DND-41 (cell line): ENCODE data around the gene NCAM2.
A peak's percentile ranks its signal among the peaks of the same experiment; 100 is the strongest.

Experiments used
- ATAC-seq: fragments of 200-7000 bp; cut with Tn5 transposase; 3 replicates; pipeline ENCODE4 v1.9.1; 2021; ENCODE audit warnings: low read depth; ENCODE audit not compliant: insufficient read depth
- DNase-seq: peaks from one replicate; pipeline ENCODE4 v3.0.0-alpha.2; 2020
- H2AFZ ChIP-seq: 2 replicates; pipeline ENCODE4 v1.6.0; 2012; ENCODE audit warnings: low read depth, low read length
- H3K27ac ChIP-seq: 2 replicates; pipeline ENCODE4 v1.5.1; 2012; ENCODE audit warnings: low read length, inconsistent platforms
- H3K27me3 ChIP-seq: fragments of 200-600 bp; sonication (generic); 2 replicates; pipeline ENCODE4 v1.6.0; 2012; ENCODE audit warnings: low read length, mild to moderate bottlenecking, inconsistent platforms; ENCODE audit not compliant: insufficient read depth, poor library complexity
- H3K36me3 ChIP-seq: 2 replicates; pipeline ENCODE4 v1.5.1; 2012; ENCODE audit warnings: low read length, inconsistent platforms; ENCODE audit not compliant: insufficient read depth
- H3K4me1 ChIP-seq: 2 replicates; pipeline ENCODE4 v1.5.1; 2012; ENCODE audit warnings: mild to moderate bottlenecking, low read length; ENCODE audit not compliant: insufficient read depth
- H3K4me2 ChIP-seq: 2 replicates; pipeline ENCODE4 v1.6.0; 2012; ENCODE audit warnings: mild to moderate bottlenecking, moderate library complexity, low read length, inconsistent platforms; ENCODE audit not compliant: insufficient read depth
- H3K4me3 ChIP-seq, 2 experiments: fragments of 200-600 bp in 1 of 2; shearing (Covaris generic) in 1 of 2; 2 replicates each; pipeline ENCODE4 v1.5.1; 2012 to 2016; ENCODE audit warnings: inconsistent platforms in 2 of 2, low read length in 2 of 2, mild to moderate bottlenecking in 2 of 2, low read depth in 1 of 2, moderate library complexity in 1 of 2
- H3K79me2 ChIP-seq: 2 replicates; pipeline ENCODE4 v1.6.0; 2012; ENCODE audit warnings: low read length, inconsistent platforms; ENCODE audit not compliant: insufficient read depth
- H3K9ac ChIP-seq: 2 replicates; pipeline ENCODE4 v1.6.0; 2012; ENCODE audit warnings: low read depth, mild to moderate bottlenecking, inconsistent platforms, low read length, moderate library complexity
- H3K9me3 ChIP-seq: 2 replicates; pipeline ENCODE4 v1.5.1; 2012; ENCODE audit warnings: low read length, moderate library complexity, mild to moderate bottlenecking, inconsistent platforms; ENCODE audit not compliant: insufficient read depth, severe bottlenecking
- H4K20me1 ChIP-seq: 2 replicates; pipeline ENCODE4 v1.6.0; 2012; ENCODE audit warnings: low read length; ENCODE audit not compliant: insufficient read depth
- CTCF ChIP-seq: IDR thresholded peaks from 2 replicates; pipeline ENCODE4 v1.5.1; 2012; ENCODE audit warnings: borderline replicate concordance, low read length, moderate library complexity, mild to moderate bottlenecking; ENCODE audit not compliant: poor library complexity, severe bottlenecking; ENCODE audit errors: extremely low read depth
- EZH2 ChIP-seq: IDR thresholded peaks from 3 replicates; pipeline ENCODE4 v1.6.1; 2012; ENCODE audit warnings: borderline replicate concordance, low read depth, mild to moderate bottlenecking, moderate library complexity, low read length, inconsistent platforms; ENCODE audit not compliant: severe bottlenecking

The NCAM2 gene

GRCh38 chr21:21034036-21034435, 35.8 kb downstream of the NCAM2 start:
- Histone ChIP-seq H3K9ac (no peak overlapping the region), H3K36me3 (no peaks in the 10 kb centered on the region), H4K20me1 (no peaks in the 10 kb centered on the region), H3K79me2 (no peaks in the 10 kb centered on the region), H3K27ac (no peak overlapping the region), H3K4me3 (no peak overlapping the region), H3K9me3 (no peaks in the 10 kb centered on the region), H3K27me3 (no peaks in the 10 kb centered on the region), H2AFZ (no peak overlapping the region), H3K4me2 (no peak overlapping the region), H3K4me1 (no peaks in the 10 kb centered on the region)
- ATAC-seq (no peak), DNase-seq (no peak)
- no peak for TF ChIP-seq CTCF
- no peak for TF ChIP-seq EZH2

- Histone ChIP-seq H4K20me1 (no peaks in the 10 kb centered on the region), H3K4me1 (no peaks in the 10 kb centered on the region), H2AFZ (no peak overlapping the region), H3K79me2 (no peaks in the 10 kb centered on the region), H3K4me3 (no peak overlapping the region), H3K27me3 (no peaks in the 10 kb centered on the region), H3K9ac (no peak overlapping the region), H3K27ac (no peak overlapping the region), H3K4me2 (no peak overlapping the region), H3K9me3 (no peaks in the 10 kb centered on the region), H3K36me3 (no peaks in the 10 kb centered on the region)
- ATAC-seq (no peak), DNase-seq (no peak)
- TF ChIP-seq EZH2 (no peak), CTCF (no peak)
These were observed 41.5 kb downstream of the NCAM2 start for GRCh38 chr21:21039624-21040170.

- H3K27me3 ChIP-seq, result no peaks in the 10 kb centered on the region
- no peak overlapping the region for H2AFZ ChIP-seq
- no peak for ATAC-seq
- no peak overlapping the region for H3K4me3 ChIP-seq
- H3K79me2 ChIP-seq, result no peaks in the 10 kb centered on the region
- TF ChIP-seq EZH2, result no peak
- no peak for TF ChIP-seq CTCF
- DNase-seq, result no peak
- H3K4me1 ChIP-seq, result no peaks in the 10 kb centered on the region
- no peak overlapping the region for H3K4me2 ChIP-seq
- no peaks in the 10 kb centered on the region for H3K9me3 ChIP-seq
- H4K20me1 ChIP-seq, result no peaks in the 10 kb centered on the region
- no peak overlapping the region for H3K27ac ChIP-seq
- no peaks in the 10 kb centered on the region for H3K36me3 ChIP-seq
- H3K9ac ChIP-seq, result no peak overlapping the region
These were observed 47.3 kb downstream of the NCAM2 start for GRCh38 chr21:21045518-21045917.

- Histone ChIP-seq H3K27ac (no peak overlapping the region), H3K36me3 (no peaks in the 10 kb centered on the region), H3K9me3 (no peaks in the 10 kb centered on the region), H3K4me3 (no peak overlapping the region), H4K20me1 (no peaks in the 10 kb centered on the region), H3K4me2 (no peak overlapping the region), H3K27me3 (no peaks in the 10 kb centered on the region), H2AFZ (0 out of 2 replicates have a peak overlapping the region, but pooled peaks have one; percentile 7), H3K4me1 (no peaks in the 10 kb centered on the region), H3K79me2 (no peaks in the 10 kb centered on the region), H3K9ac (no peak overlapping the region)
- DNase-seq, result no peak
- no peak for ATAC-seq
- TF ChIP-seq CTCF (no peak), EZH2 (no peak)
These were observed 47.9 kb downstream of the NCAM2 start for GRCh38 chr21:21046063-21046462.
